Measurements from ENCODE around the gene TTC21B. TPM values are rescaled to one million over a fixed set of nuclear protein-coding genes. Genes with fewer than 3 reads are reported as not detected.

TTC21B gene
- total RNA-seq, 1 experiment from 2014 or later: 20.8 TPM

DNA sequence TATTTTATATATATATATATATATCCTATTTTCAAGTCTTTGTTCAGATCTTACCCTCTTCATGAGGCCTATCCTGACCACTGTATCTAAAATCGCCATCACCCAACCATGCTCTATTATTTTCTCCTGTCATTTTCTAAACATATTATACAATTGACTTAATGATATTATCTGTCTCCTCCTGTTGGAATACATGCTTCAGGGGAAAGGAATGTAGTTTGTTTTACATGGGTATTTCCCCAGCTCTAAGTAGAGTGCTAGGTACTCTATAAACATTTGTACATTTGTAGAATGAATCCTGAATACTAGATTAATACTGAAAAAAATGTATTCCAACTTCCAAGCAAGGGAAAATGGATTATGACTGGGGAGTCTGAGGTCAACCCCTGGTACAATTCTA, 26.2 kb downstream of the TTC21B start (continued):
- no peak for TF ChIP-seq ZNF396 (CRISPR knock-in tag; IDR thresholded peaks at IDR 0.05; ENCODE audit: borderline replicate concordance)
- TF ChIP-seq, protein P1, sequence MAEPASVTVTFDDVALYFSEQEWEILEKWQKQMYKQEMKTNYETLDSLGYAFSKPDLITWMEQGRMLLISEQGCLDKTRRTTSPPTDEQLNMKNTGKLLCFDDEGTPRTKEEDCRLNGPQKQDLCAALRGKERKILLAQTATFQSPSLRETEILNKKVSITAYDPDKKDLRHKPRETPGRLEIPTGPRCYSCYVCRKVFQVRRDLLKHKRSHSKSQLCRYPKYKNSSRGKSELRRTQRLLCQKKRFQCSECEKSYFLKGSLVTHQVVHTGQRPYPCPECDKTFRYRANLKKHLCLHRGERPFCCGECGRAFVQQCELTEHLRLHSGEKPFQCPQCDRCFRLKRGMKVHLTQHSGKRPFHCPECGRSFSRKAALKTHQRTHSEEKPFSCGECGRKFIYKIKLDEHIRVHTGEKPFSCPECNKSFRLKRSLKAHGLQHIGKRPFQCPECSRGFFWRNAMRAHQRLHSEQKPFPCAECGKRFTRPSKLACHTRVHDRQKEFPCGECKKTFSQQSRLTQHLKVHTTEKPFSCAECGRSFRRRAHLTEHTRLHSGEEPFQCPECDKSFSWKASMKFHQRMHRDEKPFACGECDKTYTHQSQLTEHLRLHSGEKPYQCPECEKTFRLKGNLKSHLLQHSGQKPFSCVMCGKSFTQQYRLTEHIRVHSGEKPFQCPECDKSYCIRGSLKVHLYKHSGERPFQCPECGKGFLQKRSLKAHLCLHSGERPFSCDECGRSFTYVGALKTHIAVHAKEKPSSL (CRISPR knock-in tag; conservative IDR thresholded peaks at IDR 0.05): no peak
- TF ChIP-seq SOX15 (CRISPR knock-in tag; IDR thresholded peaks at IDR 0.05): no peak

DNA sequence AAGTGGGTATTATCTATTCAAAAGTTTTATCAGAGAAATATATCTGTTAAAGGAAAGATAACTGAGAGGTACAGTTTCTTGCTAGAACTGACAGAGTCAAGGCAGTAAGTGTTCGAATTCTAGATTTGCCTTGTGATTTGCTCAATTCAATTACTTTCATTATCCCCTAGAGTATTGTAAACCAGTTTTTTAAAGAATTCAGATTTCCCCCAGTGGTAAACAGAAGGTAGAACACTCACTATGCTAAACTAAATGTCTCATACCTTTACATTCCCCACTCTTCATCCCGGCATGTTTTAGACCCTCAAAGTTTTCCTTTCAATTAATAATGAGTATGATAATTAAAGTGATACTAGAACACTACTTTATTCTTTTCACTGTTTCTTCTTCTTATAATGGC, 28.6 kb downstream of the TTC21B start:
- no peak for DNase-seq (ENCODE audit: low spot score)
- Mint-ChIP-seq H3K27ac (no peak overlapping the region), H3K36me3 (peaks cover 19% of the 10 kb centered on the region), H3K27me3 (ENCODE audit: low read depth) (no peaks in the 10 kb centered on the region), H3K9me3 (no peaks in the 10 kb centered on the region), H3K4me3 (no peak overlapping the region), H3K4me1 (no peaks in the 10 kb centered on the region)
- POLR2A ChIA-PET: no interaction called here
- ATAC-seq: no peak
- CTCF ChIA-PET: no interaction called here
- TF ChIP-seq, protein P2, sequence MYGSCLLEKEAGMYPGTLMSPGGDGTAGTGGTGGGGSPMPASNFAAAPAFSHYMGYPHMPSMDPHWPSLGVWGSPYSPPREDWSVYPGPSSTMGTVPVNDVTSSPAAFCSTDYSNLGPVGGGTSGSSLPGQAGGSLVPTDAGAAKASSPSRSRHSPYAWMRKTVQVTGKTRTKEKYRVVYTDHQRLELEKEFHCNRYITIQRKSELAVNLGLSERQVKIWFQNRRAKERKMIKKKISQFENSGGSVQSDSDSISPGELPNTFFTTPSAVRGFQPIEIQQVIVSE (CRISPR knock-in tag; IDR thresholded peaks at IDR 0.05; ENCODE audit: borderline replicate concordance): no peak
- TF ChIP-seq, protein P3, sequence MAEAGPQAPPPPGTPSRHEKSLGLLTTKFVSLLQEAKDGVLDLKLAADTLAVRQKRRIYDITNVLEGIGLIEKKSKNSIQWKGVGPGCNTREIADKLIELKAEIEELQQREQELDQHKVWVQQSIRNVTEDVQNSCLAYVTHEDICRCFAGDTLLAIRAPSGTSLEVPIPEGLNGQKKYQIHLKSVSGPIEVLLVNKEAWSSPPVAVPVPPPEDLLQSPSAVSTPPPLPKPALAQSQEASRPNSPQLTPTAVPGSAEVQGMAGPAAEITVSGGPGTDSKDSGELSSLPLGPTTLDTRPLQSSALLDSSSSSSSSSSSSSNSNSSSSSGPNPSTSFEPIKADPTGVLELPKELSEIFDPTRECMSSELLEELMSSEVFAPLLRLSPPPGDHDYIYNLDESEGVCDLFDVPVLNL (CRISPR knock-in tag; IDR thresholded peaks at IDR 0.05; ENCODE audit: borderline replicate concordance, low read depth): no peak
- TF ChIP-seq, protein P4, sequence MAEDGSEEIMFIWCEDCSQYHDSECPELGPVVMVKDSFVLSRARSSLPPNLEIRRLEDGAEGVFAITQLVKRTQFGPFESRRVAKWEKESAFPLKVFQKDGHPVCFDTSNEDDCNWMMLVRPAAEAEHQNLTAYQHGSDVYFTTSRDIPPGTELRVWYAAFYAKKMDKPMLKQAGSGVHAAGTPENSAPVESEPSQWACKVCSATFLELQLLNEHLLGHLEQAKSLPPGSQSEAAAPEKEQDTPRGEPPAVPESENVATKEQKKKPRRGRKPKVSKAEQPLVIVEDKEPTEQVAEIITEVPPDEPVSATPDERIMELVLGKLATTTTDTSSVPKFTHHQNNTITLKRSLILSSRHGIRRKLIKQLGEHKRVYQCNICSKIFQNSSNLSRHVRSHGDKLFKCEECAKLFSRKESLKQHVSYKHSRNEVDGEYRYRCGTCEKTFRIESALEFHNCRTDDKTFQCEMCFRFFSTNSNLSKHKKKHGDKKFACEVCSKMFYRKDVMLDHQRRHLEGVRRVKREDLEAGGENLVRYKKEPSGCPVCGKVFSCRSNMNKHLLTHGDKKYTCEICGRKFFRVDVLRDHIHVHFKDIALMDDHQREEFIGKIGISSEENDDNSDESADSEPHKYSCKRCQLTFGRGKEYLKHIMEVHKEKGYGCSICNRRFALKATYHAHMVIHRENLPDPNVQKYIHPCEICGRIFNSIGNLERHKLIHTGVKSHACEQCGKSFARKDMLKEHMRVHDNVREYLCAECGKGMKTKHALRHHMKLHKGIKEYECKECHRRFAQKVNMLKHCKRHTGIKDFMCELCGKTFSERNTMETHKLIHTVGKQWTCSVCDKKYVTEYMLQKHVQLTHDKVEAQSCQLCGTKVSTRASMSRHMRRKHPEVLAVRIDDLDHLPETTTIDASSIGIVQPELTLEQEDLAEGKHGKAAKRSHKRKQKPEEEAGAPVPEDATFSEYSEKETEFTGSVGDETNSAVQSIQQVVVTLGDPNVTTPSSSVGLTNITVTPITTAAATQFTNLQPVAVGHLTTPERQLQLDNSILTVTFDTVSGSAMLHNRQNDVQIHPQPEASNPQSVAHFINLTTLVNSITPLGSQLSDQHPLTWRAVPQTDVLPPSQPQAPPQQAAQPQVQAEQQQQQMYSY (CRISPR knock-in tag; IDR thresholded peaks at IDR 0.05): no peak
- TF ChIP-seq, protein P5, sequence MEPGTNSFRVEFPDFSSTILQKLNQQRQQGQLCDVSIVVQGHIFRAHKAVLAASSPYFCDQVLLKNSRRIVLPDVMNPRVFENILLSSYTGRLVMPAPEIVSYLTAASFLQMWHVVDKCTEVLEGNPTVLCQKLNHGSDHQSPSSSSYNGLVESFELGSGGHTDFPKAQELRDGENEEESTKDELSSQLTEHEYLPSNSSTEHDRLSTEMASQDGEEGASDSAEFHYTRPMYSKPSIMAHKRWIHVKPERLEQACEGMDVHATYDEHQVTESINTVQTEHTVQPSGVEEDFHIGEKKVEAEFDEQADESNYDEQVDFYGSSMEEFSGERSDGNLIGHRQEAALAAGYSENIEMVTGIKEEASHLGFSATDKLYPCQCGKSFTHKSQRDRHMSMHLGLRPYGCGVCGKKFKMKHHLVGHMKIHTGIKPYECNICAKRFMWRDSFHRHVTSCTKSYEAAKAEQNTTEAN (CRISPR knock-in tag; IDR thresholded peaks at IDR 0.05): no peak
- TF ChIP-seq, protein P6, sequence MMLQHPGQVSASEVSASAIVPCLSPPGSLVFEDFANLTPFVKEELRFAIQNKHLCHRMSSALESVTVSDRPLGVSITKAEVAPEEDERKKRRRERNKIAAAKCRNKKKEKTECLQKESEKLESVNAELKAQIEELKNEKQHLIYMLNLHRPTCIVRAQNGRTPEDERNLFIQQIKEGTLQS (CRISPR knock-in tag; conservative IDR thresholded peaks at IDR 0.05): no peak
- TF ChIP-seq MYBL2 (CRISPR knock-in tag; IDR thresholded peaks at IDR 0.05) (no peak), TEAD1 (CRISPR knock-in tag; IDR thresholded peaks at IDR 0.05) (no peak), EMX1 (CRISPR knock-in tag; IDR thresholded peaks at IDR 0.05) (no peak), JAZF1 (CRISPR knock-in tag; IDR thresholded peaks at IDR 0.05) (no peak)
- TF ChIP-seq, protein P7, sequence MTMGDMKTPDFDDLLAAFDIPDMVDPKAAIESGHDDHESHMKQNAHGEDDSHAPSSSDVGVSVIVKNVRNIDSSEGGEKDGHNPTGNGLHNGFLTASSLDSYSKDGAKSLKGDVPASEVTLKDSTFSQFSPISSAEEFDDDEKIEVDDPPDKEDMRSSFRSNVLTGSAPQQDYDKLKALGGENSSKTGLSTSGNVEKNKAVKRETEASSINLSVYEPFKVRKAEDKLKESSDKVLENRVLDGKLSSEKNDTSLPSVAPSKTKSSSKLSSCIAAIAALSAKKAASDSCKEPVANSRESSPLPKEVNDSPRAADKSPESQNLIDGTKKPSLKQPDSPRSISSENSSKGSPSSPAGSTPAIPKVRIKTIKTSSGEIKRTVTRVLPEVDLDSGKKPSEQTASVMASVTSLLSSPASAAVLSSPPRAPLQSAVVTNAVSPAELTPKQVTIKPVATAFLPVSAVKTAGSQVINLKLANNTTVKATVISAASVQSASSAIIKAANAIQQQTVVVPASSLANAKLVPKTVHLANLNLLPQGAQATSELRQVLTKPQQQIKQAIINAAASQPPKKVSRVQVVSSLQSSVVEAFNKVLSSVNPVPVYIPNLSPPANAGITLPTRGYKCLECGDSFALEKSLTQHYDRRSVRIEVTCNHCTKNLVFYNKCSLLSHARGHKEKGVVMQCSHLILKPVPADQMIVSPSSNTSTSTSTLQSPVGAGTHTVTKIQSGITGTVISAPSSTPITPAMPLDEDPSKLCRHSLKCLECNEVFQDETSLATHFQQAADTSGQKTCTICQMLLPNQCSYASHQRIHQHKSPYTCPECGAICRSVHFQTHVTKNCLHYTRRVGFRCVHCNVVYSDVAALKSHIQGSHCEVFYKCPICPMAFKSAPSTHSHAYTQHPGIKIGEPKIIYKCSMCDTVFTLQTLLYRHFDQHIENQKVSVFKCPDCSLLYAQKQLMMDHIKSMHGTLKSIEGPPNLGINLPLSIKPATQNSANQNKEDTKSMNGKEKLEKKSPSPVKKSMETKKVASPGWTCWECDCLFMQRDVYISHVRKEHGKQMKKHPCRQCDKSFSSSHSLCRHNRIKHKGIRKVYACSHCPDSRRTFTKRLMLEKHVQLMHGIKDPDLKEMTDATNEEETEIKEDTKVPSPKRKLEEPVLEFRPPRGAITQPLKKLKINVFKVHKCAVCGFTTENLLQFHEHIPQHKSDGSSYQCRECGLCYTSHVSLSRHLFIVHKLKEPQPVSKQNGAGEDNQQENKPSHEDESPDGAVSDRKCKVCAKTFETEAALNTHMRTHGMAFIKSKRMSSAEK (CRISPR knock-in tag; IDR thresholded peaks at IDR 0.05; ENCODE audit: borderline replicate concordance): no peak
- TF ChIP-seq, protein P8, sequence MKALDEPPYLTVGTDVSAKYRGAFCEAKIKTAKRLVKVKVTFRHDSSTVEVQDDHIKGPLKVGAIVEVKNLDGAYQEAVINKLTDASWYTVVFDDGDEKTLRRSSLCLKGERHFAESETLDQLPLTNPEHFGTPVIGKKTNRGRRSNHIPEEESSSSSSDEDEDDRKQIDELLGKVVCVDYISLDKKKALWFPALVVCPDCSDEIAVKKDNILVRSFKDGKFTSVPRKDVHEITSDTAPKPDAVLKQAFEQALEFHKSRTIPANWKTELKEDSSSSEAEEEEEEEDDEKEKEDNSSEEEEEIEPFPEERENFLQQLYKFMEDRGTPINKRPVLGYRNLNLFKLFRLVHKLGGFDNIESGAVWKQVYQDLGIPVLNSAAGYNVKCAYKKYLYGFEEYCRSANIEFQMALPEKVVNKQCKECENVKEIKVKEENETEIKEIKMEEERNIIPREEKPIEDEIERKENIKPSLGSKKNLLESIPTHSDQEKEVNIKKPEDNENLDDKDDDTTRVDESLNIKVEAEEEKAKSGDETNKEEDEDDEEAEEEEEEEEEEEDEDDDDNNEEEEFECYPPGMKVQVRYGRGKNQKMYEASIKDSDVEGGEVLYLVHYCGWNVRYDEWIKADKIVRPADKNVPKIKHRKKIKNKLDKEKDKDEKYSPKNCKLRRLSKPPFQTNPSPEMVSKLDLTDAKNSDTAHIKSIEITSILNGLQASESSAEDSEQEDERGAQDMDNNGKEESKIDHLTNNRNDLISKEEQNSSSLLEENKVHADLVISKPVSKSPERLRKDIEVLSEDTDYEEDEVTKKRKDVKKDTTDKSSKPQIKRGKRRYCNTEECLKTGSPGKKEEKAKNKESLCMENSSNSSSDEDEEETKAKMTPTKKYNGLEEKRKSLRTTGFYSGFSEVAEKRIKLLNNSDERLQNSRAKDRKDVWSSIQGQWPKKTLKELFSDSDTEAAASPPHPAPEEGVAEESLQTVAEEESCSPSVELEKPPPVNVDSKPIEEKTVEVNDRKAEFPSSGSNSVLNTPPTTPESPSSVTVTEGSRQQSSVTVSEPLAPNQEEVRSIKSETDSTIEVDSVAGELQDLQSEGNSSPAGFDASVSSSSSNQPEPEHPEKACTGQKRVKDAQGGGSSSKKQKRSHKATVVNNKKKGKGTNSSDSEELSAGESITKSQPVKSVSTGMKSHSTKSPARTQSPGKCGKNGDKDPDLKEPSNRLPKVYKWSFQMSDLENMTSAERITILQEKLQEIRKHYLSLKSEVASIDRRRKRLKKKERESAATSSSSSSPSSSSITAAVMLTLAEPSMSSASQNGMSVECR (CRISPR knock-in tag; IDR thresholded peaks at IDR 0.05; ENCODE audit: borderline replicate concordance): no peak
